NT2/D1 (cell line): Measurements from ENCODE around the gene PLAC1.

Experiments used
- SUZ12 ChIP-seq: IDR thresholded peaks from 2 replicates; pipeline ENCODE4 v1.6.1; 2011; ENCODE audit not compliant: insufficient read length, insufficient read depth; ENCODE audit errors: extremely low read depth
- YY1 ChIP-seq: IDR thresholded peaks from 2 replicates; pipeline ENCODE4 v1.6.1; 2011; ENCODE audit not compliant: insufficient read length, insufficient read depth

GRCh38 chrX:134677332-134677731 lies 19.1 kb upstream of the PLAC1 start:
- no peak for TF ChIP-seq YY1
- TF ChIP-seq SUZ12, result no peak
